GM21360 (cell line): ENCODE measurements around the gene RPGRIP1.
"Not testable (repeated sequence)": the region's sequence is repeated elsewhere in the genome, so short reads cannot be mapped to it uniquely, and the experiment has no call there.

Experiments used
- ATAC-seq: cut with Tn5 transposase; IDR thresholded peaks from one replicate; pipeline ENCODE4 v1.9.1; 2021; ENCODE audit warnings: mild to moderate bottlenecking, moderate library complexity; ENCODE audit not compliant: unreplicated experiment

Gene RPGRIP1

DNA sequence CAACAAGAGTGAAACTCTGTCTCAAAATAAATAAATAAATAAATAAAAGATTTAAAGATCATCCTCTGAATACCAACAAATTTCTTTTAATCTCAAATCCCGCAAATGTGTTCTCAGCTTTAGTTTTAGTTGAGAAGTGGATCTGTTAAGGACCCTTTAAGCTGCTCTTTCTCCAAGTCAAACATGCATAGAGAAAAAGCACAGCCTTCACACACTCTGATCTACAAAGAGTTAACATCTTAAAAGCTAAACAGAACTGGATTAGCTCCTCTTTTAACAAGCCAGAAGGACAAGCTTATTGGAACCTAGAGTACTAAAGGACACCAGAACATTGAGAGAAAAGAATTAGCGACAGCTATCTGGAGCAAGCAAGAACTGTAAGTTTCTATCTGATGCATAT is at the start of gene RPGRIP1:
Gene RPGRIP1 (plus strand): TSS at position 301 of the 400 bp plus-strand sequence. CDS start 7,894 bp downstream, outside the sequence.
- ATAC-seq, result no peak

DNA sequence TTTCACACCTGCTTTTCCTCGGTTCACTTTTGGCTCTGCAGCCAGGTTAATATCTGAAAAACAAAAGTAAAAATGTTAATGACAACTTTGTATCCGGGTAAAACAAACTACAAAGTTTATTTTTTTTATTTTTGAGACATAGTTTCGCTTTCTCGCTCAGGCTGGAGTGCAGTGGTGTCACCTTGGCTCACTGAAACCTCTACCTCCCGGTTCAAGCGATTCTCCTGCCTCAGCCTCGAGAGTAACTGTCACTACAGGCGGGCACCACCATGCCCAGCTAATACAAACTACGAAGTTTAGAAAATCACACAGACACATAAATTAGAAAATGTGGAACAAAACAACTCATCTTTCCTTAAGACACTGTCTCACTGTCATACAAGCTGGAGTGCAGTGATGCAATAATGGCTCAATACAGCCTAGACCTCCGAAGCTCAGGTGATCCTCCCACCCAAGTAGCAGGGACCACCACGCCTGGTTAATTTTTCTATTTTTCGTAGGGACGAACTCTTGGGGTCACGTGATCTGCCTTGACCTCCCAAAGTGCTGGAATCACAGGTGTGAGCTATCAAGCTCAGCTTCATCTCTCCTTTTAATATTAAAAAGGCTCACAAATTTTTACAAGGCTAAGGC is 48.7 kb upstream of the RPGRIP1 start:
- no peak for ATAC-seq

DNA sequence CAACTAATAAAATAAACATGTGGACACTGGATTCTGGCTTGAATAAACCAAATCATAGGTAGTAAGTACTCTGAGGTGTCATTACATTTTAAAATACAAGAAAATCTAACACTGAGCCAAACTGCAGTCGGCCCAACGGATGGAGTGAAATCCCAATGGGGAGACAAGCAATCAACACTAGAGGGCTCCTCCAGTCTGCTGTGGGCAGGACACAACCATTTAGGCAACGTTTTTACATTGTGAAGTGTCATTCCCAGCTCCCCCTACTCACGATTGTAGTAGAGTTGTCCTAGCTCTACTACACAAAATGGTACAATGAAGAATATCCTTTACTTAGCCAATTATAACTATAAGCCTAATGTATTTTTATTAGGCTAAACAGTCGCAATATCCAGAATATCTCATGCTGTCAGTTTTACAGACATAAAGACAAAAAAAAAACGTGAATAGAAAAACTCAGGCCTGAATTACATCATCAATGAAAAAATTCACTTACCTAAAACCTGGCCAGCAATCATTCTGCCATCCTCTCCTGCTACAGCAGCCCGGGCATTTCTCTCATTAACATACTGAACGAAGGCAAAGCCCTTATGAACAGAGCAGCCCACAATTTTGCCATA is 46.3 kb upstream of the RPGRIP1 start:
- no peak for ATAC-seq

DNA sequence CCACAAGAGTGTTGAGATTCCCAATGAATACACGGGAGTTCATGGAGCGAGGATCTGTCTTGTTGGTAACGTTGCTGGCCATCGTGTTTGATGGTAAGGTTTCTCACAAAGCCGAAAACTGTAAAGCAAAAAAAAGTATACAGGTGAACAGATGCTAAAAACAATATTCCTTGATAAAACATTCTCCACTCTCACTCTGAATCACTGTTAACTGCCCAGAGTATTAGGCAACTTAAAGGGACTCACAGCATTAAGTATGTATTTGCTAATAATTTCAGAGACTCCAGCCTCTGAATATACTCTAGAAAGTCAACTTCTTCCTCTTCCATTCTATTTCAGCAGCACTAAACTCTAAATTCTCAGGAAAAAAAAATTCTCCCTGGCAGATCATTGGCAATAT is 45.8 kb upstream of the RPGRIP1 start:
- ATAC-seq, result no peak

DNA sequence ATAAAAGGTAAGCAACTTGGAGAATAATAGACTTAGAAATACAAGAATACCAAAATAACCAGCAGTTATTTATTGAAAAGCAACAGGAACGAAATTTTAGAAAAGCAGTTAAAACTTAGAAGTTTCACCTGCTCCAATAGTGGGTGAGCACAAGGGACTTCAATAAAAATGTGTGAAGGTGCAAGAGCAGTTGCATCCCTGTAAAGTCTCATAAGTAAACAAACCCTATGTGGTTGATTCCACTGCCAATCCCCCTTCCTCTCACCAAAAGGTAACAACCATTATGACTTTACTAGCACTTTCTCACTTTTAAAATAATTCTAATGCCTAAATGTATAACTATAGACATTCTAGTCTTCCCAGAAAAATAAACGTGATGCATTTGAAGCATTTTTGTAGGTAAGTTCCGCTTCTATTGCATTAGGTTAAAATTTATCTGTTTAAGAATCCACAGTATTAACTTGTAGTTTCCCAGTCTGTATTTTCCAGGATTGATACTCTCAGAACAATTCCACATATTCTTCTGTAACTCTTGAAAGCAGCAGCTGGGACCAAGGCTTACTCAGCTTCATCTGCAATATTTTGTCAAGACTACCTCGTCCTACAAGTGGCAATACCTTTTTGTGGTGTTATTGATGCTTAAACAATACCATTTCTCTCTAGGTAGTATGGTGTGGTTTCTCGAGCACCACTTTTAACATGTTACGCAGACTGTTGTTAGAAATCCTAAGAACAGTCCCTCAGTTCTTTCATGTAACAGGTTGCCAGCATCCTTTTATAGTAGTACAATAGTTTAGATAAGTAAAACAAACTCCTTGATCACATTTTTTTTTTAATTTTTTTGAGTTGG is 42.7 kb upstream of the RPGRIP1 start:
- no peak for ATAC-seq

DNA sequence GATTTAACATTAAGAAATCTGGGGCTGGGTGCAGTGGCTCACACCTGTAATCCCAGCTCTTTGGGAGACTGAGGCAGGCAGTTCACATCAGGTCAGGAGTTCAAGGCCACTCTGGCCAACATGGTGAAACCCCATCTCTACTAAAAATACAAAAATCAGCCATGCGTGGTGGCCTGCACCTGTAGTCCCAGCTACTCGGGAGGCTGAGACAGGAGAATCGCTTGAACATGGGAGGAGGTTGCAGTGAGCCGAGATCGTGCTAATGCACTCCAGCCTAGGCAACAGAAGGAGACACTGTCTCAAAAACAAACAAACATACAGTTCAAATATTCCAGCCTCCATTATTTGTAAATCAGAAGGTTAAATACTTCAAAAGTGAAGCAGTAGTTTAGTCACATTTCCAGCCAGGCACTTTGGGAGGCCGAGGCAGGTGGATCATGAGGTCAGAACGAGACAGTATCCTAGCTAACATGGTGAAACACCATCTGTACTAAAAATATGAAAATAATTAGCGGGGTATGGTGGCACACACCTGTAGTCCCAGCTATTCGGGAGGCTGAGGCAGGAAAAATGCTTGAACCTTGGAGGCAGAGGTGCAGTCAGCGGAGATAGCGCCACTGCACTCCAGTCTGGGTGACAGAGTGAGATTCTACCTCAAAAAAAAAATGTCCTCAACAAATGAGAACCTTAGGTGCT is 40.9 kb upstream of the RPGRIP1 start:
- ATAC-seq, result no peak

DNA sequence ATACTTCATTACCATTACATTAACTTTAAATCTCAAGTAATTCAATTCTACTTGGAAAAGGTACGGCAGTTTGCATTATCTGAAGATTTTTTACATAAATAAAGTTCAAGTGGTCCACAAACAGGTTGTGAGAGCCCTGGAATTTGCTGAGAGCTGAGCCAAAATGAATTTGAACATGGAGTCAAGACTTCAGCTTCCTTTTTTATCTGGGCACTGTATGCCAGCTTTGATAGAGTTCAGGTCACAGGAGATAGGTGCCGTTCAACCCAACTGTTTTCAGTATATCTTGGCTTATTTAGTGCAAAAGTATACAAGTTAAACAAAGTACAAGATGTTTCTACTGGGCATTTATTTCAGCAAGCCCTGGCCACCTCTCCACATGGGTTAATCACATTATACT is 39.5 kb upstream of the RPGRIP1 start:
- ATAC-seq, result no peak

DNA sequence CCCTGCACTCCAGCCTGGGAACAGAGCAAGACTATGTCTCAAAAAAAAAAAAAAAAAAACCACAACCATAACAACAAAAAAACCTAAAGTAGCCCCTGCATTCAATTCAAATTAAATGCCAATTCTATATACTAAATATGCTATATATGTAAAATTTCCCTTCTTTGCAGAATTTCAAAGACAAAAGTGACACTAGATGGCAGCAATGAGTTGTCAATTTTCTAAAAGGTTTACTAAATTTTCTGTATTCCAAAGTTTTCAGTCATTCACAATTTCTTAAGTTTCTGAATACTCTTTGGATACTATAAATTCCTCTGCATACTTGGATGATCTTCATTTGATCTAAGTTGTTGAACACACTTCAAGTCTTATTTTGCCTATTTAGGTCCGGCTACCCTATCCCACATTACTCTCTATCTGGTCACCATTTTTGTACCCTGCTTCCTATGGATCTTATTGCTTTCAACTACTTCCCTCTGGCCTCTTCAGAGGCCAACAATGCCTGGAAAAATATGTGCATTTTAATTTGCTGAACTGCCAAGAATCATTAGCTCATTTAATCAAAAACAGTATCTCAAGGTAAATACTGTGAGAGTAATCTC is 38.6 kb upstream of the RPGRIP1 start:
- ATAC-seq, result no peak

DNA sequence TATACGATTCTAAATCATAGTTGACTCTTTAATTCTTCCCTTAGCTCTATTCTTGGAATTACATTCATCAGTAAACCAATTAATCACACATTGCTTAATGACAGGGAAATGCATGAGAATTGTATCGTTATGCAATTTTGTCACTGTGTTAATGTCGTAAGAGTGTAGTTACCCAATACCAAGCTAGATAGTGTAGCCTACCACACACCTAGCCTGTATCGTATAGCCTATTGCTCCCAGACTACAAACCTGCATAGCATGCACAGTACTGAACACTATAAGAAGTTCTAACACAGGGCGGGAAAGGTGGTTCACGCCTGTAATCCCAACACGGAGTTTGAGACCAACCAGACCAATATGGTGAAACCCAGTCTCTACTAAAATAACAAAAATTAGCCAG is 35.3 kb upstream of the RPGRIP1 start:
- ATAC-seq, result no peak

DNA sequence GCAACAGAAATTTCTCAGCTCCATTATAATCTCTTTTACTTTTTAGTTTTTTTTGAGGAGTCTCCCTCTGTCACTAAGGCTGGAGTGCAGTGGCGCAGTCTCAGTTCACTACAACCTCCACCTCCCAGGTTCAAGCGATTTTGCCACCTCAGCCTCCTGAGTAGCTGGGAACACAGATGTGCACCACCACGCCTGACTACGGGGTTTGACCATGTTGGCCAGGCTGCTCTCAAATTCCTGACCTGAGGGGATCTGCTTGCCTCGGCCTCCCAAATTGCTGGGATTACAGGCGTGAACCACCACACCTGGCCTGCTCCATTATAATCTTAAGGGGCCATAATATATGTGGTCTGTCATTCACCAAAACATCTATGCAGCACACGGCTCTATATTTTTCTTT is 34.1 kb upstream of the RPGRIP1 start:
- no peak for ATAC-seq

DNA sequence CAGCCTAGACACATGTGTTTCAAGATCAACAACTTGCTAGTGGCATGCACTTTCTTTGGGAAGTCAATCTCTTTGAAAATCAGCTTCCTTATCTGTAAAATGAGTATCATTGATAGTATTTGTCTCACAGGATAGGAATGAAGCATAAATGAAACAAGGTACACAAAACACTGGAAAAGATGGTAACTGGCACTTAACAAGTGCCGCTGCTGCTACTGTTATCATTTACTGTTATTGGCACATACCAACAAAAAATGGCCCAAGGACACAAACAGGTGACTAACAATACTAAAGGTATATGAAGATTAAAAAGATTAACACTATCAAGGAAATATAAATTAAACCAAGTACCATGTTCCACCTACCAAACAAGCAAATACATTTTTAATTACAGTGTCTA is 31.5 kb upstream of the RPGRIP1 start:
- no peak for ATAC-seq

DNA sequence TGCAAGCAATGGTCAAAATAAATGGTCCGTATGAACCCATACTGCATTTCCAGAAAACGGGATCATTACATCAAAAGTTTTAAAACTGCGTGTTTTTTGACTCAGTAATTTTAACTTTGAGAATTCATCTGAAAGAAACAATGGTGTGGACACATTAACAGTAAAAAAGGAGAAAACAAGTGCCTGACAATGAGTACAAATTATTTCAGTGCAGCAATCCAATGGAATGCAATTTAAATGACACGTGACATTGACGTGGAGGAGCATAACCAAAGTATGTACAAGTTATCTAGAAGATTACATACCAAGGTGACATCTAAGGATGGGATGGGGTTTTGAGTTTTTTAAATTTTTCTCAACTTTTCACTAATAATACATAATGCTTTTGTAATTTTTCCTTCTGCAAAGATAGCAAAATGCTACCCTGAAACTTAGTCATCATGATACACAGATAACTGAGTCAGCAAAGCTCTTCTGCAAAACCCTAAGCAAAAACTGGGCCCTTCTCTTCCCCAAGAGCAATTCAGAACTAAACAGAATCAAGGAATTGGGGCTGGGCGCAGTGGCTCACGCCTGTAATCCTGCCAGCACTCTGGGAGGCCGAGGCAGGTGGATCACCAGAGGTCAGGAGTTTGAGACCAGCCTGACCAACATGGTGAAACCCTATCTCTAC is 31.0 kb upstream of the RPGRIP1 start:
- ATAC-seq, result no peak

DNA sequence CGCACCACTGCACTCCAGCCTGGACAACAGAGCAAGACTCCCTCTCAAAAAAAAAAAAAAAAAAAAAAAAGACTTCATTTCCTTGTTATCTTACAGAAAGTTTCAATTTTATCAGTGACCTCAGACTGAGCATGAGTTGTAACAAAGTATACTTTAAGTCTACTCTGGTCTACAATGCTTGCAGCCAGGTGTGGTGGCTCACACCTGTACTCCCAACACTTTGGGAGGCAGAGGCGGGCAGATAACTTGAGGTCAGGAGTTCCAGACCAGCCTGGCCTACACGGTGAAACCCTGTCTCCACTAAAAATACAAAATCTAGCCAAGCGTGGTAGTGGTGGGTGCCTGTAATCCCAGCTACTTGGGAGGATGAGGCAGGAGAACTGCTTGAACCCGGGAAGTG is 28.7 kb upstream of the RPGRIP1 start:
- no peak for ATAC-seq

DNA sequence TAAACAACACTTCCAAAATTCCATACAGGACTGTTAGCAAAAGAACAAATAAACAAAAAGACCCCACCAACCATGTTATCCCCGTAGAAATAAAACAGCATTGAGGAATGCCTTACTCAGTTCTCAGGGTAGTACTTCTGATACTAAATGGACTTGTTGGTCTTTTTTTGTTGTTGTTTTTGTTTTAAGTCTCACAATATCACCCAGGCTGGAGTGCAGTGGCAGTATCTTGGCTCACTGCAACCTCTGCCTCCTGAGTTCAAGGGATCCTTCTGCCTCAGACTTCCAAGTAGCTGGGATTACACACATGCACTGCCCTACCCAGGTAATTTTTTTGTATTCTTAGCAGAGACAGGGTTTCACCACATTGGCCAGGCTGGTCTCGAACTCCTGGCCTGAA is 27.7 kb upstream of the RPGRIP1 start:
- no peak for ATAC-seq

DNA sequence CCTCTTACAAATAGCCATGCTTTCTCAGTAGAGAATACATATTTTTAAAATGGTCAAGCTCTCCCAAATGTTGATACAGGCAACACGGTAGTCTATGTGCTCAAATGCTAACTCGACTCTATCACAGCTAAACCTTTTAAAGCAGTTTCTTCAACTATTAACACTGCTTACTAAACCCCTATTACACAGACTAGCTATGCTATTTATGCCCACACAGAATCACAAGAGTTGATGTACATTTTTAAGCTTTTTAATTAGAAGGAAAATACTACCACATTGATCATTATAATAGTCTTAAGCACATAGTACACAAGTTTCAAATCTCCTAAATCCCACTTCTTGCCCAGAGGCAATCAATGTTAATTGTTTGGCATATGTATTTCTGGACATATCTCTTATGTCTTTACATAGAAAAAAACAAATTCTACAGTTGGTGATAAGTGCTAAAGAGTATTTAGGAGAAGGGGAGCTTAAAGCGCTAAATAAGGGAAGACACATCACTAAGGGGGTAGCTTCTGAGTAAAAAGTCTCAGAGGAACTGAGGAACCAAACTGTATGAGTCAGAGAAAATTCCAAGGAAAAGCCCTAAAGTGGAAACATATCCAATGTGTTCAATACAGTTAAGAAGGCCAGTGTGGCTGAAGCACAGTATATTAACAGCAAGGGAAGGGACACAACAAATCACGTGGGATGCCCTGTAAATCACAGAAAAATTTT is 24.3 kb upstream of the RPGRIP1 start:
- no peak for ATAC-seq

DNA sequence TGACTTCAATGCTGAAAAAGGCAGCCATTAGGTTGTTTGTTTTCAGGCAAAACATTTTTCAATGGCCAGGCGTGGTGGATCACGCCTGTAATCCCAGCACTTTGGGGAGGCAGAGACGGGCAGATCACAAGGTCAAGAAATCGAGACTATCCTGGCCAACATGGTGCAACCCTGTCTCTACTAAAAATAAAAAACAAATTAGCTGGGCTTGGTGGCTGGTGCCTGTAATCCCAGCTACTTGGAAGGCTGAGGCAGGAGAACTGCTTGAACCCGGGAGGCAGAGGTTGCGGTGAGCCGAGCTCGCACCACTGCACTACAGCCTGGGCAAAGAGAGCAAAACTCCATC is 23.8 kb upstream of the RPGRIP1 start:
- not testable (repeated sequence) for ATAC-seq

DNA sequence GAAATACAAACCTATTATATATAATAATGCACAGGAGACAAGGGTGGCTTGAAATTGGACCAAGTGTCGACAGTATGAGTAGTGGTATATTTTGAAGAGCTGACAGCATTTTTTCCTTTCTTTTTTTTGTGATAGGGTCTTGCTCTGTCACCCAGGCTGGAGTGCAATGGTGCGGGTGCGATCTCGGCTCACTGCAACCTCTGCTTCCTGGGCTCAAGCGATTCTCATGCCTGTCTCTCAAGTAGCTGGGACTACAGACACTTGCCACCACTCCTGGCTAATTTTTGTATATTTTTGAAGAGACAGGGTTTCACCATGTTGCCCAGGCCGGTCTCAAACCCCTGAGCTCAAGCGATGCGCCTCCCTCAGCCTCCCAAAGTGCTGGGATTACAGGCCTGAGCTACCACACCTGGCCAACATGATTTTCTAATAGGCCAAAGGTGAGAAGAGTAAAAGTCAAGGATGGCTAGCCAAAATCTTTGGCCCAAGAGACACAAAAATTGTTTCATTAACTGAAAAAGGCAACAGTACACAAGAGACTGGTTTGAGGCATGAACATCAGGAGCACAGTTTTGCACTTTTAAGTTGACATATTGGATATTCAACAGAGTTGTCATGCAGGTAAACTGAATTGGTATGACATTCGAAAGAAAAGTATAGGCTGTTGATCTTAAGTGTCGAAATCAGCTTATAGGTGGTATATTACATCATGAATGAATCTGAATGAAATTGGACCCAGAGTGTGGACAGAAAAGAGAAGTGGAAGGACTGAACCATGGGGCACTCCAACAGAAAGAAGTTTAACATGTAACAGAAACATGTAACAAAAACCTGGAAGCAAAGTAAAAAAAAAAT is 23.1 kb upstream of the RPGRIP1 start:
- no peak for ATAC-seq

DNA sequence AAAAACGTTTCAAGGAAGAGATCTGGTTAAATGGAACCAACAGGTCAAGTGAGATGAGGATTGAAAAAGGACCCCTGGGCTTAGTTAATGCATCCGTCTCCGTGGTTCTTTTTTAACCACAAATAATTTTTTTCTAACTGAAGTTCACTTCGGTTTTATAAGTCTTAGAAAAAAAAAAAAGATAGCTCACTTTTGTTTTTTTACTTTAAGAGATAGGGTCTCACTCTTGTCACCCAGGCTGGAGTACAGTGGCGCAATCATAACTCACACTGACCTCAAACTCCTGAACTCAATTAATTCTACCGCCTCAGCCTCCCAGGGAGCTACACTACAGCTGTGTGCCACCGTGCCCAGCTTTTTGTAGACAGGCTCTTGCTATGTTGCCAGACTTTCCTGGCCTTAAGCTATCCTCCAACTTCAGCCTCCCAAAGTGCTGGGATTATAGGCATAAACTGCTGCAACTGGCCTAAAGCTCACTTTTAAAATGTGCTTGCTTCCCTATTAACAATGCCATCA is 22.4 kb upstream of the RPGRIP1 start:
- no peak for ATAC-seq
